ENCODE measurements around the gene RAB34.

The RAB34 gene

DNA sequence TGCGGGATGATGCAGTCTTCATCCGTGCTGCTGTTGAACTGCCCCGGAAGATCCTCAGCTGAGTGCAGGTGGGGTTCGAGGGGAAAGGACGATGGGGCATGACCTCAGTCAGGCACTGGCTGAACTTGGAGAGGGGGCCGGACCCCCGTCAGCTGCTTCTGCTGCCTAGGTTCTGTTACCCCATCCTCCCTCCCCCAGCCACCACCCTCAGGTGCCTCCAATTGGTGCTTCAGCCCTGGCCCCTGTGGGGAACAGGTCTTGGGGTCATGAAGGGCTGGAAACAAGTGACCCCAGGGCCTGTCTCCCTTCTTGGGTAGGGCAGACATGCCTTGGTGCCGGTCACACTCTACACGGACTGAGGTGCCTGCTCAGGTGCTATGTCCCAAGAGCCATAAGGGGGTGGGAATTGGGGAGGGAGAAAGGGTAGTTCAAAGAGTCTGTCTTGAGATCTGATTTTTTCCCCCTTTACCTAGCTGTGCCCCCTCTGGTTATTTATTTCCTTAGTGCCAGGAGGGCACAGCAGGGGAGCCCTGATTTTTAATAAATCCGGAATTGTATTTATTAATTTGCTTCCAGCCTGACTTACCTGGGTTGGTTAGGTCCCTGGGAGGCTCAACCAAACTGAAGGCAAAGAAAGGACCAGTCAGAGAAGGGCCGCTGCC is 32.0 kb upstream of the RAB34 start:
- Mint-ChIP-seq H3K36me3 (ENCODE audit: low read depth) (peaks cover 49% of the 10 kb centered on the region), H3K4me1 (ENCODE audit: low read depth) (peaks cover 28% of the 10 kb centered on the region), H3K9me3 (no peaks in the 10 kb centered on the region), H3K27ac (no peak overlapping the region), H3K27me3 (no peaks in the 10 kb centered on the region), H3K4me3 (peak overlapping the region; percentile 52)

DNA sequence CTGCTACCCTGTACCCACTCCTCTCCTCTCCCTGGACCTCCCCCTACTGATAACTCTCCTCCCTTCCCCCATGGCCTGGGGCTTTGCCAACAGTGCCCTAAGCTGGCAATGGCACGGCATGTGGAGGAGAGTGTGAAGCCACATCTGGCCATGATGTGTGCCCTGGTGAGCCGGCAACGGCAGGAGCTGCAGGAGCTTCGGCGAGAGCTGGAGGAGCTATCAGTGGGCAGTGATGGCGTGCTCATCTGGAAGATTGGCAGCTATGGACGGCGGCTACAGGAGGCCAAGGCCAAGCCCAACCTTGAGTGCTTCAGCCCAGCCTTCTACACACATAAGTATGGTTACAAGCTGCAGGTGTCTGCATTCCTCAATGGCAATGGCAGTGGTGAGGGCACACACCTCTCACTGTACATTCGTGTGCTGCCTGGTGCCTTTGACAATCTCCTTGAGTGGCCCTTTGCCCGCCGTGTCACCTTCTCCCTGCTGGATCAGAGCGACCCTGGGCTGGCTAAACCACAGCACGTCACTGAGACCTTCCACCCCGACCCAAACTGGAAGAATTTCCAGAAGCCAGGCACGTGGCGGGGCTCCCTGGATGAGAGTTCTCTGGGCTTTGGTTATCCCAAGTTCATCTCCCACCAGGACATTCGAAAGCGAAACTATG is 31.3 kb upstream of the RAB34 start:
- Mint-ChIP-seq H3K27me3 (no peaks in the 10 kb centered on the region), H3K4me3 (peak overlapping the region; percentile 52), H3K36me3 (ENCODE audit: low read depth) (peaks cover 53% of the 10 kb centered on the region), H3K9me3 (no peaks in the 10 kb centered on the region), H3K27ac (no peak overlapping the region), H3K4me1 (ENCODE audit: low read depth) (peaks cover 28% of the 10 kb centered on the region)

DNA sequence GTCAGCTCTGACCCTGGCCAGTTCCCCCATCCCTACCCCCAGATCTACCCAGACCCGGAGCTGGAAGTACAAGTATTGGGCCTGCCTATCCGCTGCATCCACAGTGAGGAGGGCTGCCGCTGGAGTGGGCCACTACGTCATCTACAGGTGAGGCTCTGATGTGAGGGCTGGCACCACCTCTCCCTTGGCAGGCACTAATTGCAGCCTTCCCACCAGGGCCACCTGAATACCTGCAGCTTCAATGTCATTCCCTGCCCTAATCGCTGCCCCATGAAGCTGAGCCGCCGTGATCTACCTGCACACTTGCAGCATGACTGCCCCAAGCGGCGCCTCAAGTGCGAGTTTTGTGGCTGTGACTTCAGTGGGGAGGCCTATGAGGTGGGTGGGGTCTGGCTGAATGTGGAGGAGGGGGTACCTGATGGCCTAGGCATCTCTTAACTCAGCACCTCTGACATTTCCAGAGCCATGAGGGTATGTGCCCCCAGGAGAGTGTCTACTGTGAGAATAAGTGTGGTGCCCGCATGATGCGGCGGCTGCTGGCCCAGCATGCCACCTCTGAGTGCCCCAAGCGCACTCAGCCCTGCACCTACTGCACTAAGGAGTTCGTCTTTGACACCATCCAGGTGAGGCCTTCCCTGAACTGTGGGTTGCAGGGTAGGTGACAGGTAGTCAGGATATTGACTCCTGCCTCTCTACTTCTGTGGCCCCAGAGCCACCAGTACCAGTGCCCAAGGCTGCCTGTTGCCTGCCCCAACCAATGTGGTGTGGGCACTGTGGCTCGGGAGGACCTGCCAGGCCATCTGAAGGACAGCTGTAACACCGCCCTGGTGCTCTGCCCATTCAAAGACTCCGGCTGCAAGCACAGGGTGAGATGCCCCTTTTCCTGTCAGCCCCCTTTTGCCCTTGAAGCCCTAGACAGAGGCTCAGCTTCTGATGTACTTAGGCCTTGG is 30.4 kb upstream of the RAB34 start:
- Mint-ChIP-seq H3K4me3 (no peak overlapping the region), H3K27me3 (no peaks in the 10 kb centered on the region), H3K4me1 (ENCODE audit: low read depth) (peaks cover 30% of the 10 kb centered on the region), H3K27ac (no peak overlapping the region), H3K9me3 (no peaks in the 10 kb centered on the region), H3K36me3 (ENCODE audit: low read depth) (peaks cover 53% of the 10 kb centered on the region)

DNA sequence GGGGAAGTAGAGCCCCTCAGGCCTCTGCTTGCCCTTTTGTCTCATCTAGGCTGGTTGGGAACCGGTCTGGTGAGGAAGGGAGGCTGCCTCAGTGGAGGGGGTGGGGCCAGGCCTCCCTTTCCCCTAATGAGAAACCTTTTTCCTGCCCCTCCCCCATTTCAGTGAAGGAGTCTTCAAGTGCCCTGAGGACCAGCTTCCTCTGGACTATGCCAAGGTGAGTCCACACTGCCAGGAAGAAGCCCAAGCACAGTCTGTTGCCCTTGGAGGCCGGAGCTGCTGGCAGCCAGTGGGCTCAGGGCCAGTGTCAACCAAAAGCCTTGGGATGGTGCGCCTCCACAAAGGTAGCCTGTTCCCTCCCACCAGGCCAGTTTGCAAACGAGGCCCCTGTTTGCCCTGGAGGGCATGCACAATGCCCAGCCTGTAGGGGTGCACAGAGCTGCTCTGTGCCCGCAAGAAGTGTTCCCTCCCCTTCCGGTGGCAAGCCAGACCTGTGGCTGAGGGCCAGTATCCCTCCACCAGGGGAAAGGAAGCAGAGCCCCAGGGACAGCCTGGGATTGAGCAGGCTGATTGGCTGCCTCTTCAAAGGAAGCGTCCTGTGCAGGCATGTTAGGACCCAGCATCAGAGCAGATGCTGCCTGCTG is 29.5 kb upstream of the RAB34 start:
- Mint-ChIP-seq H3K4me3 (peak overlapping the region; percentile 95), H3K36me3 (ENCODE audit: low read depth) (peaks cover 50% of the 10 kb centered on the region), H3K27me3 (no peaks in the 10 kb centered on the region), H3K9me3 (no peaks in the 10 kb centered on the region), H3K27ac (peak overlapping the region; percentile 26), H3K4me1 (ENCODE audit: low read depth) (peaks cover 33% of the 10 kb centered on the region)

DNA sequence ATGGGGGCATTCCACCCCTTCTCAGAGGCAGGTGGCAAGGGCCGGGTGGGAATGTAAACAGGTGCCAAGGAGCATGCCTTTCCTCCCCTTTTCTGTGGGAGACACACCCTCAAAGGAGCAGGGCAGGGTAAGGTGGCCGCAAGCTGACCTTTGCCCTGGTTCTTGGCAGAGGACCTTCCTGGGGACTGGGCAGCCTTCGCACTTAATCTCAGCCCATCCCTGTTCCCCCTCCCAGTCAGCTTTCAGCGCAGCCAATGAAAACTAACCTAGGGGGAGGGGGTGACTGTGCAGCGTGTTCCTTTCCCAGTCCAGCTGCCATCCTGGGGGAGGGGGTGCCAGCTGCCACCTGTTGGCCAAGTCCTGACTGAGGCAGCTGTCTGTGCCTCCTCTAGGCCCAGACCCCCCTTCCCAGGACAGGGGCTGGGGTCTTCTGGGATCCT is 29.0 kb upstream of the RAB34 start:
- H3K27me3 Mint-ChIP-seq, result no peaks in the 10 kb centered on the region
- H3K36me3 Mint-ChIP-seq (ENCODE audit: low read depth), result peaks cover 49% of the 10 kb centered on the region
- no peaks in the 10 kb centered on the region for H3K9me3 Mint-ChIP-seq
- peaks cover 38% of the 10 kb centered on the region for H3K4me1 Mint-ChIP-seq (ENCODE audit: low read depth)
- H3K4me3 Mint-ChIP-seq, result peak overlapping the region; percentile 95
- H3K27ac Mint-ChIP-seq, result peak overlapping the region; percentile 76

DNA sequence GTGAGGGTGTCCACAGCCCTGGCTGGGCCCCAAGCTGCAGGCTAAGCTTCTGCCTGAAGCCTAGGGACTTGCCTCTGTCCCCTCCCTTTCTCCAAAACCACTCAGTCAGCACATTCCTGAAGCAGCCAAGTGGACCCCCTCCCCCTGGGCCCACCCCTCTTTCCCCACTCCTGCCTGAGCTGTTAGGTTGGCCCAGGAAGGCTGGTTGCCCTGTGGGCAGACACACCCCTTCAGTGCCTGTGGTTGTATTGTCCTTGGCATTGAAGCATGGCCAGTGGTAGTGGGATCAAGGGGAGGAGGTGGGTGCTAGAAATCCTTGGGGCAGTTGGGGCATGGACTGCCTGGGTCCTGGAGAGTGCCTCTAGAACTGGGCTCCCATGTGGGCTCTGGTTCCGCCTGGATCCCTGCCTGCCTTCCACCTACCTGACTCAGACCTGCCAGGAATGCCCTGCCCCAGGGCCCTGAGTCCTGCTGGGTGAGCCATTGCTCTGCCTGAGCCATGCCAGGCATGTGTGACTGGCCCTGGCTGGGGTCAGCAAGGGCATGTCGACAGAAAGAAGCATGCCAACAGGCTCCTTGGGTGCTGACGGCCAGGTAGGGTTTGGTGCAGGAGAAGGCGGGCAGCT is 28.2 kb upstream of the RAB34 start:
- Mint-ChIP-seq H3K9me3 (no peaks in the 10 kb centered on the region), H3K27ac (peak overlapping the region; percentile 91), H3K36me3 (ENCODE audit: low read depth) (peaks cover 46% of the 10 kb centered on the region), H3K27me3 (no peaks in the 10 kb centered on the region), H3K4me3 (peak overlapping the region; percentile 95), H3K4me1 (ENCODE audit: low read depth) (peaks cover 44% of the 10 kb centered on the region)

DNA sequence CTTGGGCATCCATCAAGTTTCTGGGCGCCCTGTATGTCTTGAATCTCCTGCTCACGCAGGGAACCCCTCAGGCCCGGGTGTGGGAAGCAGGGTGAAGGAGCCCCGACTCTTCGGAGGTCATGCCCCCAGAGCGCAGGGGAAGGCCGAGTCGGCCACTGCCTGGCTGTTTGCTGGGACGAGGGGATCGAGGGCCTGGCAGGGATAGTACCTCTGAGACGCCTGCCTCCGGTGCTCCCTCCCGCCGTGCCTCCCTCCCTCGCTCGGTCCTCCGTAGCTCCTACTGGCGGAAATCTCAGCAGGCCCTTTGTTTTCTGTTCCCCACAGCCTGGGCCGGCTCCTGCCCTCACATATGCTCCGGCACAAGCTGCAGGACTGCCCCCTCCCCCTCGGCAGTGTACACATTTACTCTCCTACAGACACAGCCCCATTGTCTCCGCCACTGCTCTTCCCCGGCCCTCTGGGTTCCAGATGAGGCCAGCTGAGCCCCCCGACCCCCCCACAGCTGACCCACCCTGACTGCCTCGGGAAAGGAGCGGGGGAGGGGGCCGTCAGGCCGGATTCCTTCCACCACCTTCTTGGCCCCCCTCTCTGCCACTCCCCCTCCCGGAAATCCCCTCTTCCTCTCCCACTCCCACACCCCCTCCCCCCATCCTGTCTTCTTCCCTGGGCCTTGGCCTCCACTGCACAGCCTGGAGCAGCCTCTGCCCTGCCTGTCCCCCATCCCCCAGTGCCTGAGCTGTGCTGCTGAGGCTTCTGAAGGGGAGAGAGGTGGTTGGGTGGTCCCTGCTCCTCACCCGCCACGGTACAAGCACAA is 27.5 kb upstream of the RAB34 start:
- Mint-ChIP-seq H3K27ac (peak overlapping the region; percentile 91), H3K36me3 (ENCODE audit: low read depth) (peaks cover 44% of the 10 kb centered on the region), H3K9me3 (no peaks in the 10 kb centered on the region), H3K4me1 (ENCODE audit: low read depth) (peaks cover 47% of the 10 kb centered on the region), H3K4me3 (peak overlapping the region; percentile 95), H3K27me3 (no peaks in the 10 kb centered on the region)

DNA sequence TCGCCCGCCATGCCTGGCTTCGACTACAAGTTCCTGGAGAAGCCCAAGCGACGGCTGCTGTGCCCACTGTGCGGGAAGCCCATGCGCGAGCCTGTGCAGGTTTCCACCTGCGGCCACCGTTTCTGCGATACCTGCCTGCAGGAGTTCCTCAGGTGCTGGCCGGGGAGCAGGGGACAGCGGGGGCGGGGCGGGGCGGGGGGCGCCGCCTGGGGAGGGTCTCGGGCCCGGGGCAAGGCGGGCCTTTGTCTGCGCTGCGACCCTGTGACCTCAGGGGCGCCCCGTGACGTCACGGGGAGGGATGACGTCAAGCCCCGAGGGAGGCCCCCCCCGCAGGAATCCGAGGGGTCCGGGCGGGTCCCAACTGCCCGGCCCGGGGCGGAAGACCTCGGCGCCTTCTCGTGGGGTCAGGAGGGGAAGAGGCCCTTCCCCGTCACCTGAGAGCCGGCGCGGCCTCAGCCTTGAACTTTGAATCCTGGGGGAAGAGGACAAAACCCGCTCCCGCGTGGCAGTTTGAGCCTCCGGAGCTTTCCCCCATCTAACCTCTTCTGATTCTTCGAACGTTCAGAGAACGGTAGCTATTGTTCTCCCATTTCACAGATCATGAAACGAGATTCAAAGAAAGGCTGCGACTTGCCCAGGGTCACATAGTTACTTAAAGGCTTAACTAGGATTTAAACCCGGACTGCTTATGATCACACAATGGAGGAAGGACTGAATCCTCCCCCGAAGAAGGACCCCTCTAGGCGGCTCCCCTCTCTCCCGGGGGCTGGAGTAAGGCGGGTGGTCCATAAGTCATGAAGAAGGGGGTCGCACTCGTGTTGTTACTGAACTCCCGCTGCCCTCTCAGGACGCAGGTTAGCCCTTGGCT is 26.7 kb upstream of the RAB34 start:
- Mint-ChIP-seq H3K36me3 (ENCODE audit: low read depth) (peaks cover 46% of the 10 kb centered on the region), H3K27ac (peak overlapping the region; percentile 91), H3K4me3 (peak overlapping the region; percentile 95), H3K4me1 (ENCODE audit: low read depth) (peaks cover 46% of the 10 kb centered on the region), H3K27me3 (no peaks in the 10 kb centered on the region), H3K9me3 (no peaks in the 10 kb centered on the region)

DNA sequence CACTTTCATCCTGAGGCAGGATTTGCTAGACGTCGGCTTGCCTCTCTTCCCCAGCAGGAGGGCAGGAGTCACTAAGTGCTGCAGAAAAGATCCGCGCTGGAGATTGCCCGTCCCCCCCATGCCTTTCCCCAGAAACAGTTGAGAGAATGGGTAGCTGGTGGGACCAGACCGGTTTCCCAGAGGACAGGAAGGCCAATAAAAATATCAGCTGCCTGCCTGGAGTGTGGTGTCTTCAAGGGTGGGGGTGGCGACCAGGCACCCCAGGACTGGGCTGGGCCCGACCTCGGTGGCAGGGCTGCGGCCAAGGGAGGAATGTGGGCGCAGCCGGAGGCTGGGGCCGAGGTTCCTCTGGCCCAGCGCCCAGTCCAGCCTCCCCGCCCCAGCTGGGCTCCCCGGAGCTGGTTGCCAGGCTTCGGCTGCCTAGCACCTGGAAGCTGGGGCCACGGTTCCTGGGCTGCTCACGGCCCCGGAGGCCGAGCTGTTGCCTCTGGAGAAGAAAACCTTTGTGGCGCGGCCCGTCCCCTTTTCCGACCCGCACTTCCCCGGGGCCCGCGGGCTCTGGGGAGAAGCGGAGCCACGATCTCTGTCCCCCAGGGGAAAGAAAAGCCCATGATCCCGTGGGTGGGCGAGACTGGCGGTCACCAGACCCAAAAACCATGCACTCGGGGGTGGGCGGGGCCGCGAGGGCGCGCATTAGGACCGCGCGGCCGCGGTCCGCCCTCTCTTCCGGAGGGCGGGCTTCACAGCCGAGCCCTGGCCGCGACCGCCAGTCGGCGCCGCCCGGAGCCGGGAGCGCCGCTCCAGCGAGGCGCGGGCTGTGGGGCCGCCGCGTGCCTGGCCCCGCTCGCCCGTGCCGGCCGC is 25.8 kb upstream of the RAB34 start, which contains the start of gene TRAF4:
TSS of gene TRAF4 (plus strand) at position 769 of the 861 bp plus-strand sequence. CDS start 102 bp downstream, outside the sequence.
- peaks cover 43% of the 10 kb centered on the region for H3K36me3 Mint-ChIP-seq (ENCODE audit: low read depth)
- peak within 1 kb of the TSS; percentile 95 for H3K4me3 Mint-ChIP-seq
- peak within 1 kb of the TSS; percentile 91 for H3K27ac Mint-ChIP-seq
- no peaks in the 10 kb centered on the region for H3K27me3 Mint-ChIP-seq
- H3K9me3 Mint-ChIP-seq, result no peaks in the 10 kb centered on the region
- peaks cover 50% of the 10 kb centered on the region for H3K4me1 Mint-ChIP-seq (ENCODE audit: low read depth)

DNA sequence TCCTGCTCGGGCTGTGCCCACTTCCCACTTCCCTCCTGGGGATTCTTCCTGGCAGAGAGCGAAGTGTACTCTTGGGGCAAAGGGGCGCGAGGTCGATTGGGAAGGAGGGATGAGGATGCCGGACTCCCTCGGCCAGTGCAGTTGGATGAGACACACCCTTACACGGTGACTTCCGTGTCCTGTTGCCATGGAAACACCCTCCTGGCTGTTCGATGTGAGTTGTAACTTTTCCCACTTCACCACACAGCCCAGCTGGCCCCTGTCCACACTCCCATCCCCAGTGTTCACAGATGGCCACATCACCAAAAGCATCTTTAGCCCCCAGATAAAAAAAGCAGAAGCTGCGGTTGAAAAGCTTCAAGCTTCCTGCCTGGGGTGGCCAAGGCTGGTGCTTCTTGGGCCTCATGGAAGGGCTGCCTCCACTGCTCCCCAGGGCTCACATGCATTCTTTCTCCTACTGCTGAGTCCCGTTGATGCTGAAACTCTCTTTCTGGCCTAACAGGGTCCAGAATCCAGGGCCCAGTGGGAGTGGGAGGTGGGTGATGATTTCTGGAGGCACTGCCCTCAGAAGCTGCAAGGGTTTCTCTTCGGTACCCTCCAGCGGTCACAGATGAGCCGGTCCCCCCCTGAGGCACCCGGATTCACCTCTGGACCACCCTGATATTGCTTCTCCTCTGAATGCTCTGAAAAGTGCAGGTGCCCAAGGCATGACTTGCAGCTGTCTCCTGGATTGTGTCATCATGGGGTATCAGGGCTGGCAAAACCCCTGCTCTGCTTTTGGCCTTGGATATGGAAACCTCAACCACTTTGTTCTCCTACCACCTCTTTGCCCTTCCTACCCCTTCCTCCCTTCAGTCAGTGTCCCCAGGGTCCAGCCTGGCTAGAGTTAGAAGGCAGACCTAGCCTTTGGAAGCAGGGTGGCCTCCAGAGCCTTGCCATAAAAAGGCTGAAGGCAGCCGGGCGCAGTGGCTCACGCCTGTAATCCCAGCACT is 24.0 kb upstream of the RAB34 start:
- Mint-ChIP-seq H3K36me3 (ENCODE audit: low read depth) (peaks cover 39% of the 10 kb centered on the region), H3K4me3 (no peak overlapping the region), H3K27ac (peak overlapping the region; percentile 36), H3K27me3 (no peaks in the 10 kb centered on the region), H3K9me3 (no peaks in the 10 kb centered on the region), H3K4me1 (ENCODE audit: low read depth) (peaks cover 50% of the 10 kb centered on the region)

Measured in stimulated activated naive CD8-positive, alpha-beta T cell treated with anti-CD3 and anti-CD28 coated beads, Interleukin-15, Interleukin-2, amounts not matched to agents 100 ng/mL and 50 ng/mL, for 24 hours (primary cell).